WTC11 (cell line): Measurements from ENCODE around the gene ANKRA2.

Source experiments
- CREM ChIP-seq: sonication (generic); formaldehyde crosslinking; IDR thresholded peaks from 2 replicates; pipeline ENCODE4 v1.8.1; 2022; ENCODE audit warnings: mild to moderate bottlenecking, missing genetic modification reagents, moderate library complexity
- ETV6 ChIP-seq: sonication (generic); formaldehyde crosslinking; IDR thresholded peaks from 2 replicates; pipeline ENCODE4 v1.8.1; 2022; ENCODE audit warnings: mild to moderate bottlenecking, missing genetic modification reagents
- TF ChIP-seq, protein P1 (sequence below): sonication (generic); formaldehyde crosslinking; IDR thresholded peaks from 2 replicates; pipeline ENCODE4 v1.8.1; 2022; ENCODE audit warnings: low read depth, missing genetic modification reagents, borderline replicate concordance
- TF ChIP-seq, protein P2 (sequence below): fragments of 200-600 bp; IDR thresholded peaks from 2 replicates; pipeline ENCODE4 v1.8.0; 2022; ENCODE audit warnings: antibody characterized with exemption

DNA sequence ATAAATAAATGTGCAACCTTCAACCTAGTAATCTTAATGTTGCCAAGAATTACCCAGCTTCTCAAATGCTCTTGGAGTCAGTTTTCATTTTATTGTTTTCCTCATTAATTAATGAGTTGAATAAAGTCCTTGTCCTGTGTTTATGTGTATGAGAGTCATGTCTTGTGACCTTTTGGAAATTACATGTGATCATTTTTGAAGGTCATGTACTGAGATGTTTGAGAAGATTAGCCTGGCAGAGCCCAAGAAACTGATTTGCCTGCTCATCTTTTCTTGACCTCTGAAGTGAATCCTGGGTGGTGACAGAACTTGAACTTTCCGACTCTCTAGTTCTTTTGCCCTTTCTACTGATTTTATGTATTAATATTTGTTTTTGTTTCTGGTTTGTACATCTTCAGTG, 15.4 kb downstream of the ANKRA2 start:
- TF ChIP-seq, protein P1, sequence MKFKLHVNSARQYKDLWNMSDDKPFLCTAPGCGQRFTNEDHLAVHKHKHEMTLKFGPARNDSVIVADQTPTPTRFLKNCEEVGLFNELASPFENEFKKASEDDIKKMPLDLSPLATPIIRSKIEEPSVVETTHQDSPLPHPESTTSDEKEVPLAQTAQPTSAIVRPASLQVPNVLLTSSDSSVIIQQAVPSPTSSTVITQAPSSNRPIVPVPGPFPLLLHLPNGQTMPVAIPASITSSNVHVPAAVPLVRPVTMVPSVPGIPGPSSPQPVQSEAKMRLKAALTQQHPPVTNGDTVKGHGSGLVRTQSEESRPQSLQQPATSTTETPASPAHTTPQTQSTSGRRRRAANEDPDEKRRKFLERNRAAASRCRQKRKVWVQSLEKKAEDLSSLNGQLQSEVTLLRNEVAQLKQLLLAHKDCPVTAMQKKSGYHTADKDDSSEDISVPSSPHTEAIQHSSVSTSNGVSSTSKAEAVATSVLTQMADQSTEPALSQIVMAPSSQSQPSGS (CRISPR knock-in tag) = no peak
- TF ChIP-seq CREM (no peak), ETV6 (CRISPR knock-in tag) (no peak)
- TF ChIP-seq, protein P2, sequence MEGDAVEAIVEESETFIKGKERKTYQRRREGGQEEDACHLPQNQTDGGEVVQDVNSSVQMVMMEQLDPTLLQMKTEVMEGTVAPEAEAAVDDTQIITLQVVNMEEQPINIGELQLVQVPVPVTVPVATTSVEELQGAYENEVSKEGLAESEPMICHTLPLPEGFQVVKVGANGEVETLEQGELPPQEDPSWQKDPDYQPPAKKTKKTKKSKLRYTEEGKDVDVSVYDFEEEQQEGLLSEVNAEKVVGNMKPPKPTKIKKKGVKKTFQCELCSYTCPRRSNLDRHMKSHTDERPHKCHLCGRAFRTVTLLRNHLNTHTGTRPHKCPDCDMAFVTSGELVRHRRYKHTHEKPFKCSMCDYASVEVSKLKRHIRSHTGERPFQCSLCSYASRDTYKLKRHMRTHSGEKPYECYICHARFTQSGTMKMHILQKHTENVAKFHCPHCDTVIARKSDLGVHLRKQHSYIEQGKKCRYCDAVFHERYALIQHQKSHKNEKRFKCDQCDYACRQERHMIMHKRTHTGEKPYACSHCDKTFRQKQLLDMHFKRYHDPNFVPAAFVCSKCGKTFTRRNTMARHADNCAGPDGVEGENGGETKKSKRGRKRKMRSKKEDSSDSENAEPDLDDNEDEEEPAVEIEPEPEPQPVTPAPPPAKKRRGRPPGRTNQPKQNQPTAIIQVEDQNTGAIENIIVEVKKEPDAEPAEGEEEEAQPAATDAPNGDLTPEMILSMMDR = no peak
